ENCODE measurements around the gene GNAT1.
"Not testable (repeated sequence)": the region's sequence is repeated elsewhere in the genome, so short reads cannot be mapped to it uniquely, and the experiment has no call there.

GNAT1 gene

GRCh38 chr3:50220109-50220508, 28.7 kb downstream of the GNAT1 start:
- no peak for DNase-seq (ENCODE audit: low read depth in 2 of 2)

GRCh38 chr3:50221051-50221410, 29.6 kb downstream of the GNAT1 start:
- DNase-seq (ENCODE audit: low read depth in 2 of 2), result no peak

GRCh38 chr3:50221411-50222168, 30.2 kb downstream of the GNAT1 start:
- no peak for DNase-seq (ENCODE audit: low read depth in 2 of 2)

GRCh38 chr3:50222169-50222528, 30.7 kb downstream of the GNAT1 start:
- no peak for DNase-seq (ENCODE audit: low read depth in 2 of 2)

- no peak for DNase-seq (ENCODE audit: low read depth in 2 of 2)
Measured at GRCh38 chr3:50224639-50225038, 33.2 kb downstream of the GNAT1 start.

GRCh38 chr3:50226888-50227389, 35.5 kb downstream of the GNAT1 start:
- no peak for DNase-seq (ENCODE audit: low read depth in 2 of 2)

GRCh38 chr3:50227390-50228183, 36.2 kb downstream of the GNAT1 start:
- DNase-seq (ENCODE audit: low read depth in 2 of 2), result peak; percentile 78 to 87

- not testable (repeated sequence) for DNase-seq (ENCODE audit: low read depth in 2 of 2)
Measured at GRCh38 chr3:50228184-50228763, 36.9 kb downstream of the GNAT1 start.

GRCh38 chr3:50229490-50229889, 38.1 kb downstream of the GNAT1 start:
- DNase-seq (ENCODE audit: low read depth in 2 of 2), result no peak

- DNase-seq (ENCODE audit: low read depth in 2 of 2), result no peak
Measured at GRCh38 chr3:50230104-50230793, 38.8 kb downstream of the GNAT1 start.

- no peak for DNase-seq (ENCODE audit: low read depth in 2 of 2)
Measured at GRCh38 chr3:50230794-50231125, 39.4 kb downstream of the GNAT1 start.

- no peak for DNase-seq (ENCODE audit: low read depth in 2 of 2)
Measured at GRCh38 chr3:50231581-50231980, 40.2 kb downstream of the GNAT1 start.

GRCh38 chr3:50232303-50232702, 40.9 kb downstream of the GNAT1 start:
- DNase-seq (ENCODE audit: low read depth in 2 of 2), result no peak

GRCh38 chr3:50233176-50233575, 41.8 kb downstream of the GNAT1 start:
- no peak for DNase-seq (ENCODE audit: low read depth in 2 of 2)

- DNase-seq (ENCODE audit: low read depth in 2 of 2), result peak; percentile 96 to 98
Measured at GRCh38 chr3:50235716-50236483, 44.5 kb downstream of the GNAT1 start, which contains the start of gene GNAI2. GNAI2 (plus strand) TSS chr3:50236204; CDS start chr3:50236336, 132 bp downstream.

- no peak for DNase-seq (ENCODE audit: low read depth in 2 of 2)
Measured at GRCh38 chr3:50236484-50237132, 45.2 kb downstream of the GNAT1 start.

- DNase-seq (ENCODE audit: low read depth in 2 of 2), result no peak
Measured at GRCh38 chr3:50237133-50237651, 45.8 kb downstream of the GNAT1 start.

GRCh38 chr3:50237754-50238548, 46.5 kb downstream of the GNAT1 start:
- DNase-seq (ENCODE audit: low read depth in 2 of 2), result peak; percentile 75 to 84

- DNase-seq (ENCODE audit: low read depth in 2 of 2), result no peak
Measured at GRCh38 chr3:50238549-50239026, 47.2 kb downstream of the GNAT1 start.

GRCh38 chr3:50239649-50240048, 48.2 kb downstream of the GNAT1 start:
- DNase-seq (ENCODE audit: low read depth in 2 of 2), result no peak

Measured in stimulated activated CD4-positive, alpha-beta T cell treated with anti-CD3 and anti-CD28 coated beads, Interleukin-12 subunit alpha, Interleukin-12 subunit beta, amount 100 ng/mL, for 24 hours (primary cell).